GM12891 (cell line): Measurements from ENCODE around the gene GJD3.

Experiments
- POLR2A ChIP-seq: IDR thresholded peaks from 2 replicates; pipeline ENCODE4 v1.6.1; 2011; ENCODE audit warnings: low read depth, low read length, control low read depth
- POLR2AphosphoS5 ChIP-seq: IDR thresholded peaks from 2 replicates; pipeline ENCODE4 v1.6.1; 2011; ENCODE audit warnings: low read depth, low read length, control low read depth
- POU2F2 ChIP-seq: IDR thresholded peaks from 2 replicates; pipeline ENCODE4 v1.6.1; 2011; ENCODE audit warnings: low read depth, mild to moderate bottlenecking, control low read depth, low read length, moderate library complexity

DNA sequence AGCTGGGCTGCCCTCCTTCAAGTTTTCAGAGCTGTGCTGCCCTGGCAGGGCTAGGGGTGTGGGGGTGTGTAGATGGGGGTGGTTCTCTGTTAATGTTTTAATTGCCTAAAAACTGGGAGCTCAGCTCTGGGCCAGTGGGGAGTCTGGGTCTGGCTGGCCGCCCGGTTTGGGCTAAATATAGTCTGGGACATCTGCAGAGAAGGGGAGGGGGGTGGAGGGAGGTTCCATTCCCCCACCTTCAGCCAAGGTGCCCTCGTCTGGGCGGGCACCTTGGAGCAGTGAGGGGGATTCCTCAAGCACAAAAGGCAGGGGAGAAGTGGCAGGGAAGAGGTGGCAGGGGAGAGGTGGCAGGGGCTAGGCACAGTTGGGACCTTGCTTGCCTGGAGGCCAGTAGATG lies 42.6 kb downstream of the GJD3 start:
- TF ChIP-seq POLR2A (no peak), POU2F2 (no peak), POLR2AphosphoS5 (no peak)
